Activated naive CD4-positive, alpha-beta T cell treated with anti-CD3 and anti-CD28 coated beads for 36 hours (primary cell): ENCODE results near the gene IL1RAPL2. TPM values are rescaled to one million over a fixed set of nuclear protein-coding genes. Genes with fewer than 3 reads are reported as not detected.
"Not testable (repeated sequence)": the region's sequence is repeated elsewhere in the genome, so short reads cannot be mapped to it uniquely, and the experiment has no call there.

Experiments used
- CTCF ChIA-PET: fragments of 350-600 bp; sonication (Branson Sonifier 250); formaldehyde crosslinking; loops from one replicate; lab custom pipeline; 2021; ENCODE audit warnings: antibody characterized with exemption; lab: Charles Lee
- DNase-seq: peaks from one replicate; pipeline ENCODE4 v3.0.0-alpha.2; 2020
- H3K27ac Mint-ChIP-seq: one replicate; pipeline ENCODE4 v1.8.0; 2021; ENCODE audit warnings: mild to moderate bottlenecking, mixed read lengths
- H3K27me3 Mint-ChIP-seq: one replicate; pipeline ENCODE4 v1.8.0; 2021; ENCODE audit warnings: low read depth, mixed read lengths
- H3K36me3 Mint-ChIP-seq: one replicate; pipeline ENCODE4 v1.8.0; 2021; ENCODE audit warnings: low read depth, mixed read lengths
- H3K4me1 Mint-ChIP-seq: one replicate; pipeline ENCODE4 v1.8.0; 2021; ENCODE audit warnings: low read depth, mixed read lengths
- H3K4me3 Mint-ChIP-seq: one replicate; pipeline ENCODE4 v1.8.0; 2021; ENCODE audit warnings: mild to moderate bottlenecking, moderate library complexity, mixed read lengths
- H3K9me3 Mint-ChIP-seq: one replicate; pipeline ENCODE4 v1.8.0; 2021; ENCODE audit warnings: mixed read lengths
- intact Hi-C: fragments of 100-400 bp; cut with micrococcal nuclease; formaldehyde crosslinking; loops from one replicate; pipeline ENCODE4 v1.15.1; 2023
- total RNA-seq, 2 experiments: library from RNA; stranded (reverse); gene quantifications; one replicate each; pipeline ENCODE4 v1.2.3, GENCODE V29; 2021

IL1RAPL2 gene
- total RNA-seq, 2 experiments from 2014 or later = not detected

GRCh38 chrX:105098201-105098600 lies 532.2 kb downstream of the IL1RAPL2 start:
- Mint-ChIP-seq H3K27me3 (no peaks in the 10 kb centered on the region), H3K4me3 (no peak overlapping the region), H3K9me3 (no peaks in the 10 kb centered on the region), H3K4me1 (no peaks in the 10 kb centered on the region), H3K36me3 (no peaks in the 10 kb centered on the region), H3K27ac (no peak overlapping the region)
- no peak for DNase-seq
- CTCF ChIA-PET = no interaction called here
- intact Hi-C loops = no loop called here

DNA sequence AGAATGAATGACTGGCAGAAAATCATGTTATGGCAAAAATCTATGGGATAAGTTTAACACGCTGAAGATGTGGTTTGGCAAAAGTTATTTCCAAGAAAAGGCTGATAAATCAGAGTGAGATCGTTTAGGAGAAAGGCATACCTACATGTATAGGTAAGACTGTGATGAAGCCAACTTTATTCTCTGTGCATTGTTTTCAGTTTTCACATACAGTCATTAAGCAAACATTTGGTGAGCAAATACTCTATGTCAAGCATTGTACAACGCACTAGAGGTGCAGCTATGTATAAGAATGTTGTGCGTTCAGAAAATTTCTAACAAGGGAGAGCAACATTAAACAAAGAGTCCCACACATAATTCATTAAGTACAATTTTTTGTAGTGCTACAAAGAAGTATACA lies 532.8 kb downstream of the IL1RAPL2 start:
- CTCF ChIA-PET = no interaction called here
- Mint-ChIP-seq H3K4me3 (no peak overlapping the region), H3K36me3 (no peaks in the 10 kb centered on the region), H3K27ac (no peak overlapping the region), H3K9me3 (no peaks in the 10 kb centered on the region), H3K4me1 (no peaks in the 10 kb centered on the region), H3K27me3 (no peaks in the 10 kb centered on the region)
- intact Hi-C loops = no loop called here
- no peak for DNase-seq

GRCh38 chrX:105101378-105101777 lies 535.4 kb downstream of the IL1RAPL2 start:
- no peak overlapping the region for H3K27ac Mint-ChIP-seq
- CTCF ChIA-PET = no interaction called here

DNA sequence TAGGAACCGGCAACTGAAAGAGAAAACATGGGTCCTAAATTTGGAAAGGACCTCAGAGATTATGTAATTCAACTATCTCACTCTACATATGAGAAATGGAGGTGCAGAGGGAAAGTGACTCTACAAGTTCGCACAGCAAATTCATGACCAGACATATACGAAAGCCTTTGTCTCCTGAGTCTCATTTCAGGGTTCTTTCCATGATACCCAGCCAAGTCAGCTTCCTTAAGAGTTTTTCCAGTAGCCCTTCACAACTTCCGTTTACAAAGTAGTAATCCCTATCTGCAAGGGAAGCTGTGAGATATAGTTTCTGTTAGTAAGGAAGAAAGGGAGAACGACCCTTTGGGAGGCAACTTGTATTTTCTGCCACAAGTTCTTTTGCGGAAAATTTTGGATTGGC lies 543.9 kb downstream of the IL1RAPL2 start:
- Mint-ChIP-seq H3K9me3 (peaks cover 3% of the 10 kb centered on the region), H3K36me3 (no peaks in the 10 kb centered on the region), H3K27me3 (no peaks in the 10 kb centered on the region), H3K4me3 (no peak overlapping the region), H3K27ac (no peak overlapping the region), H3K4me1 (no peaks in the 10 kb centered on the region)
- CTCF ChIA-PET = no interaction called here
- intact Hi-C loops = no loop called here
- no peak for DNase-seq

More at GRCh38 chrX:105101378-105101777, 535.4 kb downstream of the IL1RAPL2 start:
- Mint-ChIP-seq H3K4me1 (no peaks in the 10 kb centered on the region), H3K27me3 (no peaks in the 10 kb centered on the region), H3K9me3 (no peaks in the 10 kb centered on the region), H3K36me3 (no peaks in the 10 kb centered on the region), H3K4me3 (no peak overlapping the region)
- no peak for DNase-seq
- intact Hi-C loops = no loop called here

DNA sequence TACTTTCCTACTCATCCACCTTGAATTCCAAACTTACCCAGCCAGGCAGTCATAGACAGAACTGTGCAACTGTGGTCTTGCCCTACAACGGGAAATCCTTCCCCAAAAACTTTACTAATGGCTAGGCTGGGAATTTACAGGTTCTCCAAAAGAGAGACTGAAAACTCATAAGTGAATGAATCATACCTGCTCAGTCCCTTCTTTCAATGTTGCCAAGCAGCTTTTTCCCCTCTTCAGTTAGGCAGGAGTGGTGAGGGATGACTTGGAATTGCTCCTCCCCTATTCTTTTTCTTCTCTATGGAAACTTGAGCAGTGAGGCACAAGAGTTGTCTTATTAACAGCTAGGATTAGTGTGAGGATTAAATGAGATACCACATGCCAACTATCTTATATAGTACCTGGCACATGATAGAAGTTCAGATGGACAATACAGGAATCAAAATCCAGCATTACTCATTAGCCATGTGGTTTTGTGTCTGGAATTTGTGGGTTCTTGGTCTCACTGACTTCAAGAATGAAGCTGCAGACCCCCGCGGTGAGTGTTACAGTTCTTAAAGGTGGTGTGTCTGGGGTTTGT lies 548.6 kb downstream of the IL1RAPL2 start:
- H3K4me3 Mint-ChIP-seq = no peak overlapping the region
- H3K27me3 Mint-ChIP-seq = no peaks in the 10 kb centered on the region
- intact Hi-C loops = no loop called here
- DNase-seq = no peak
- H3K4me1 Mint-ChIP-seq = no peaks in the 10 kb centered on the region
- no peaks in the 10 kb centered on the region for H3K9me3 Mint-ChIP-seq
- CTCF ChIA-PET = no interaction called here
- no peaks in the 10 kb centered on the region for H3K36me3 Mint-ChIP-seq
- H3K27ac Mint-ChIP-seq = no peak overlapping the region

GRCh38 chrX:105115596-105116320 lies 549.8 kb downstream of the IL1RAPL2 start:
- H3K4me1 Mint-ChIP-seq, H3K4me3 Mint-ChIP-seq, H3K9me3 Mint-ChIP-seq, H3K36me3 Mint-ChIP-seq, CTCF ChIA-PET, intact Hi-C loops, H3K27me3 Mint-ChIP-seq, DNase-seq, H3K27ac Mint-ChIP-seq: not testable (repeated sequence)

- Mint-ChIP-seq H3K4me3 (no peak overlapping the region), H3K27me3 (no peaks in the 10 kb centered on the region), H3K4me1 (no peaks in the 10 kb centered on the region), H3K9me3 (no peaks in the 10 kb centered on the region), H3K36me3 (no peaks in the 10 kb centered on the region), H3K27ac (no peak overlapping the region)
- intact Hi-C loops = no loop called here
- CTCF ChIA-PET = no interaction called here
- DNase-seq = no peak
Measured at GRCh38 chrX:105116486-105116885, 550.5 kb downstream of the IL1RAPL2 start.

DNA sequence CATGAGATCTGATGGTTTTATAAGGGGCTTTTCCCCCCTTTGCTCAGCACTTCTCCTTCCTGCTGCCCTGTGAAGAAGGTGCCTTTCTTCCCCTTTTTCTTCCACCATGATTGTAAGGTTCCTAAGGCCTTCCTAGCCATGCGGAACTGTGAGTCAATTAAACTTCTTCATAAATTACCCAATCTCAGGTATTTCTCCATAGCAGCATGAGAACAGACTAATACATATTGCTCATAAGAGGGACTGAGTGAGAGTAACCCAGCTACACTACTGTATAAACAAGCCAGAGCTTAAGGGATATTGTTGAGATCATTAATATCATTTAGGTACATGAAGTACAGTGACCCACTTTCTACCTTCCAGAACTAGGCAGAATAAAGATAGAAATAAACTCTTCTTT lies 551.6 kb downstream of the IL1RAPL2 start:
- no peak overlapping the region for H3K27ac Mint-ChIP-seq
- no peak for DNase-seq
- no peak overlapping the region for H3K4me3 Mint-ChIP-seq
- H3K27me3 Mint-ChIP-seq = no peaks in the 10 kb centered on the region
- no peaks in the 10 kb centered on the region for H3K9me3 Mint-ChIP-seq
- no peaks in the 10 kb centered on the region for H3K4me1 Mint-ChIP-seq
- CTCF ChIA-PET = no interaction called here
- intact Hi-C loops = no loop called here
- no peaks in the 10 kb centered on the region for H3K36me3 Mint-ChIP-seq

DNA sequence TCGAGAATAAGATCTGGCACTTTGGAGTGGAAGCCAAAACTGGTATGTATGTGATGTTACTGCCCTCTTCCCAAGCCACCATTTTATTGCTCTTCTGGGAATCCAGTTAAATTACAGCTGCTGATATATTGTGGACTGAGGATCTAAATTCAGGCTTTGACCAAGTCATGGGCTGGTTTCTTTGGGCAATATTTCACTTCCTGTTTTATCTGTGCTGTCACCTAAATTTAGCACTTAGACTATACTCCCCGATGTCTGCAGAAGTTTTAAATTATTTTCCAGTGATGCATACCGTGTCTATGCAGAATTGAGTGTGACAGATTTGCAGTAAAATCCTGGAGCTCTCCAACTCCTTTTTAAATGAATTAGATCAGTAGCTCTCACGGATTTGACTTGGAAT lies 554.5 kb downstream of the IL1RAPL2 start:
- CTCF ChIA-PET = no interaction called here
- Mint-ChIP-seq H3K27ac (no peak overlapping the region), H3K4me3 (no peak overlapping the region), H3K27me3 (no peaks in the 10 kb centered on the region), H3K4me1 (no peaks in the 10 kb centered on the region), H3K9me3 (no peaks in the 10 kb centered on the region), H3K36me3 (no peaks in the 10 kb centered on the region)
- no peak for DNase-seq
- intact Hi-C loops = no loop called here

GRCh38 chrX:105121186-105121585 lies 555.2 kb downstream of the IL1RAPL2 start:
- H3K4me1 Mint-ChIP-seq = no peaks in the 10 kb centered on the region
- H3K4me3 Mint-ChIP-seq = no peak overlapping the region
- intact Hi-C loops = no loop called here
- no peak for DNase-seq
- no peaks in the 10 kb centered on the region for H3K36me3 Mint-ChIP-seq
- no peak overlapping the region for H3K27ac Mint-ChIP-seq
- H3K9me3 Mint-ChIP-seq = no peaks in the 10 kb centered on the region
- CTCF ChIA-PET = no interaction called here
- no peaks in the 10 kb centered on the region for H3K27me3 Mint-ChIP-seq

- Mint-ChIP-seq H3K27ac (no peak overlapping the region), H3K4me3 (no peak overlapping the region), H3K36me3 (no peaks in the 10 kb centered on the region), H3K9me3 (no peaks in the 10 kb centered on the region), H3K4me1 (no peaks in the 10 kb centered on the region), H3K27me3 (no peaks in the 10 kb centered on the region)
- no peak for DNase-seq
- intact Hi-C loops = no loop called here
- CTCF ChIA-PET = no interaction called here
Measured at GRCh38 chrX:105126201-105126600, 560.2 kb downstream of the IL1RAPL2 start.

- no peak overlapping the region for H3K4me3 Mint-ChIP-seq
- no peaks in the 10 kb centered on the region for H3K36me3 Mint-ChIP-seq
- no peak overlapping the region for H3K27ac Mint-ChIP-seq
- H3K27me3 Mint-ChIP-seq = no peaks in the 10 kb centered on the region
- H3K4me1 Mint-ChIP-seq = no peaks in the 10 kb centered on the region
- no peaks in the 10 kb centered on the region for H3K9me3 Mint-ChIP-seq
- DNase-seq = no peak
- CTCF ChIA-PET = no interaction called here
- intact Hi-C loops = no loop called here
Measured at GRCh38 chrX:105134273-105134672, 568.3 kb downstream of the IL1RAPL2 start.

DNA sequence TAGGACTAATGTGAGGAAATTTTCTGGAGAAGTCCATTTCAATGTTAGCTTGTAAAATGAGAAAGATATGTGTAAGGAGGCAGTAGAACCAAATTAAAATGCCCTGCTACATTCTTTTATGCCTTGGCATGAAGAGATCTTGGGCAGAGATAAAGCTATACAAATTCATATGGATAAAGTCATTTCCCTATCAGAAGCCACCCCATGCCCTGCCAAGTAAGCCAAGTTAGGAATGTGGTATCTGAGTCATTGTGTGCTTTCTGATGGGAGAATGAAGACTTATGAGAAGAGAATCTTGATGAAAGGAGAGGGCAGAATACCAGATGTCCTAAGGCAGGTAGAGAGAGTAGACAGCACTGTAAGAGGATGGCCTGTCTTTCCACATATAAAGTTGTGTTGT lies 570.8 kb downstream of the IL1RAPL2 start:
- H3K27me3 Mint-ChIP-seq = no peaks in the 10 kb centered on the region
- intact Hi-C loops = no loop called here

More for the DNA sequence above, 570.8 kb downstream of the IL1RAPL2 start:
- no peak overlapping the region for H3K27ac Mint-ChIP-seq
- CTCF ChIA-PET = no interaction called here
- H3K4me3 Mint-ChIP-seq = no peak overlapping the region
- no peaks in the 10 kb centered on the region for H3K36me3 Mint-ChIP-seq
- no peaks in the 10 kb centered on the region for H3K9me3 Mint-ChIP-seq
- no peaks in the 10 kb centered on the region for H3K4me1 Mint-ChIP-seq
- DNase-seq = no peak
